AG09319 (cell line): ENCODE results near the gene STK39.
A peak's percentile ranks its signal among the peaks of the same experiment; 100 is the strongest.

Experiments
- DNase-seq: peaks from one replicate; pipeline ENCODE4 v3.0.0-alpha.2; 2010; ENCODE audit warnings: low read depth; ENCODE audit errors: extremely low read depth
- TF ChIP-seq, protein P1 (sequence below): IDR thresholded peaks from 2 replicates; pipeline ENCODE4 v1.5.1; 2011; ENCODE audit warnings: low read depth, mild to moderate bottlenecking, inconsistent platforms, low read length, moderate library complexity

Gene STK39

GRCh38 chr2:168253379-168253778 lies 6.0 kb upstream of the STK39 start:
- DNase-seq = no peak
- TF ChIP-seq, protein P1, sequence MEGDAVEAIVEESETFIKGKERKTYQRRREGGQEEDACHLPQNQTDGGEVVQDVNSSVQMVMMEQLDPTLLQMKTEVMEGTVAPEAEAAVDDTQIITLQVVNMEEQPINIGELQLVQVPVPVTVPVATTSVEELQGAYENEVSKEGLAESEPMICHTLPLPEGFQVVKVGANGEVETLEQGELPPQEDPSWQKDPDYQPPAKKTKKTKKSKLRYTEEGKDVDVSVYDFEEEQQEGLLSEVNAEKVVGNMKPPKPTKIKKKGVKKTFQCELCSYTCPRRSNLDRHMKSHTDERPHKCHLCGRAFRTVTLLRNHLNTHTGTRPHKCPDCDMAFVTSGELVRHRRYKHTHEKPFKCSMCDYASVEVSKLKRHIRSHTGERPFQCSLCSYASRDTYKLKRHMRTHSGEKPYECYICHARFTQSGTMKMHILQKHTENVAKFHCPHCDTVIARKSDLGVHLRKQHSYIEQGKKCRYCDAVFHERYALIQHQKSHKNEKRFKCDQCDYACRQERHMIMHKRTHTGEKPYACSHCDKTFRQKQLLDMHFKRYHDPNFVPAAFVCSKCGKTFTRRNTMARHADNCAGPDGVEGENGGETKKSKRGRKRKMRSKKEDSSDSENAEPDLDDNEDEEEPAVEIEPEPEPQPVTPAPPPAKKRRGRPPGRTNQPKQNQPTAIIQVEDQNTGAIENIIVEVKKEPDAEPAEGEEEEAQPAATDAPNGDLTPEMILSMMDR = no peak

GRCh38 chr2:168252976-168253375 lies 5.6 kb upstream of the STK39 start:
- no peak for DNase-seq
- TF ChIP-seq, protein P1 = no peak

DNA sequence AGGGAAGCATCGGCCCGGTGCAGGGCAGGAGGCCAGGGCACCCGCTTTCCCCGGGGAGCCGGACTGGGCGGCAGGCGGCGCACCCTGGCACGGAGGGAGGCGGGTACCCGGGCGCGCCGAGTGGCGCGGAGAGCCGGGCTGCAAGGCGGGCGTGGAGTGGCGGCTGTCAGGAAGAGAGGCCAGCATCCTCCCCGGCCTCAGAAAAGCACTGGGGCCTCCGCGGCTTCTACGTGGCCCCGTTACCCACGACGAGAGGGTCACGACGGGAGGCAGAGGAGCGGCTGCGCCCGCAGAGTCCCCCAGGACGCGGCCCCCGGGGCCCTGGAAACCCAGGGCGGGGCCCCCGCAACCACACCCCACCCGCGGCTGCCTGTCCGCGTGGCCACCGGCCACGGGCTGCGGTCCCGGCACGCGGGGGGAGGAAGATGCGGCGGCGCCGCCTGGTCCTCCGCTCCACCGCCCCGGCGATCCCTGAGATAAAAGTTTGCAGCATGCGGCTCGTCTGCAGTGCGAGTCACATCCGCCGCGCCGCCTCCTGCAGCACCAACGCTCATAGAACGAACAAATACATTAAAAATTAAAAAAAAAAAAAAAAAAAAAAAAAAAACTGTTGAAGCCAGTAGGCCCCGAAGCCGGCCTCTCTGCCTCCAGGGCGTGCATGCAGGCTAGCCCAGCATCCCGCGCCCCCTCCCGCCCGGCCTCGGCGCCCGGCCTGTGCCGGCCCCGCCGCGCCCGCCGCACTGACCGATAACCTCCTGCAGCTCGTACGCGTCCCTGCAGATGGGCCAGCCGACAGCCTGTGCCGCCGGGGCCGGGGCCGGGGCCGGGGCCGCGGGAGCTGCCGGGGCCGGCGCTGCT lies 683 bp downstream of the STK39 start:
- TF ChIP-seq, protein P1 = peak; percentile 29
- DNase-seq = no peak

DNA sequence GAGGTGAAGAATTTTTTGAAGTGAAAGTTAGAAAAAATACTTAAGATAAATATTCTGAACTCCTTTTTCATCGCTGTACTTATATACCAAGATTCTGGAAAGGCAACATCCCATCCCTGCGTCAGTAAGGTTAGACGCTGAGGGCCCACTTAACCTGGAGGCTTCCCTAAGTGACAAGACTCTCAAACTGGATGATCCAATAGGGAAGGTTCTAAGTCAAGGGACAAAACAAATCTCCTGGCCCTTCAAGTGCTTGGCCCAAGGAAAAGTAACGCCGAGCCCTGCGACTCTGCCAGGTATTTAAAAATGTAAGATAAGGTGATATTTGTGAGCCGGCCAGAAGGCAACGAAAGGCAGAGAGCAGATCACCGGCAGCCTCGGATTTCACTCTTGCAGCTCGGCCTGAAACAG lies 1.3 kb downstream of the STK39 start:
- TF ChIP-seq, protein P1 = no peak
- no peak for DNase-seq

DNA sequence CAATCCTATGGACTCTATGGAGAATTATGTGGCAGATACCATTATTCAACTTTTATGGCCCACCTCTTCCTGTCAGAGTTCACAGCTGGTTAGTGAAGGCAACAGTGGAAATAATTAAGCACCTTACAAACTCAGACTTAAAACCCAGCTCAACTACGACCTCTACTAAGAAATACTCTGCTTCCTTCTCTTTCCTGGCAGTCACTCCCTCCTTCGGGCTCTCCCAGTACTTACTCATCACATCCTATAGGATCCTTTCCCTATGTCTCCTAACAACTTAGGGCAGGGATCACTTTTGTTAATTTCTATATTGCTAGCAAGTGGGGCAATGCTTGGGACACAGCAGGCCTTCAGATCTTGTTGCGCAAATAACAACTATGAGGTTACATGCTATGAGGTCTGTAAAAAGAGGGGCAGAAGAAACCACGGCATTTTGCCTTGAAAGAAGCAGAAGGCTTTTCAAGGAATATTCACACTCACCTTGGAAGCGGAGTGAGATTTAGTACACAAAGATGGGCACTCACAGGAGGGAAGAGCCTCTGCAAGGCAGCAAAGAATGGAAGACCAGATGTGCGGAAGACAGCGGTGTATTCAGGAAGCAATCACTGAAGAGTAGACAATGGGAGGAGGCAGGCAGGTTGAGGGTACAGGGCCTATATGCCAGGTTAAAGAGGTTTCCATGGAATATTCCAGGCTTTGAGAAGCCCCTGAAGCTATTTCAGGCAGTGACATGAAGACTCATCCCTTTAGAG lies 2.1 kb downstream of the STK39 start:
- TF ChIP-seq, protein P1 = no peak
- no peak for DNase-seq

DNA sequence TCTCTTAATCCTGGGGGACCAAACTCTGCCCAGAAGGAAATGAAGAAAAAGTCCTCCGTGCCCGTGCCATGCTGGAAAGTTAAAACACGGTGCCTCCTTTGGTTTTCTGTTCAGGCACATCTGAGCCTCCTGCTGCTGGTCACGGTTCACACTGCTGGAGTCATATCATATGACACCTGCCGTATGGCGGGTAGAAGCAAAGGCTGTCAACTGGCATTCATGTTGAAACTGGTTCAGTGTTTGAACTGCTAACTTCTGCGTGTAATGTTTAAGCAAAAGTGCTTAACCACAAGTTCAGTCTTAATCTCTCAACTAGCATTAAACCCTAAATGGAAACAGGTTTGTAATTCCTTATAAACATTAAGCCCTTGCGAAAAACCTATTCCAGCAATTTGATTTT lies 3.1 kb downstream of the STK39 start:
- no peak for DNase-seq
- TF ChIP-seq, protein P1 = no peak

DNA sequence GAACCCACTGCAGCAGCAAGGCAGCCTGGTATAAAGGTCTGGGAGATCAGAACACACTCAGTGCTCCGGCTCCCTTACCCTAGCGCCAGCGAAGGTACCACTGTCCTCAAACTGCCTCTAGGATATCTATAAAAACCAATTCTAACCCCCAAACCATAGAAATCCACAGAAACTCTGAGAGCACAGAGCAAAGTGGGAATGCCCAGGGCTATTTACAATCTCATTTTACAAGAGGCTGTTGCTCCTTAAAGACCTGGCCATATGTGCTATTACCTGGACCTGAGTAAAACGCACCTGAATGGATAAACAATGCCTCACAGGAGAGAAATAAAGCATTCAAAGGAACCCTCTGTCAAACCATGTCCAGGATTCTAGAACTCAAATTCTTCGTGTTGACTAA lies 4.3 kb downstream of the STK39 start:
- TF ChIP-seq, protein P1 = no peak
- no peak for DNase-seq
